Heart right ventricle (tissue), 16 donors: ENCODE data around the gene GALNT4. TPM values are rescaled to one million over a fixed set of nuclear protein-coding genes. Genes with fewer than 3 reads are reported as not detected.

Source experiments
- ATAC-seq, 8 donors: fragments of 200-7000 bp; cut with Tn5 transposase; one replicate each; pipeline ENCODE4 v1.9.1; 2020; ENCODE audit warnings: mild to moderate bottlenecking in 8 of 8, moderate library complexity in 8 of 8, moderate number of reproducible peaks in 1 of 8
- DNase-seq, 2 donors: peaks; one replicate each; pipeline ENCODE4 v3.0.0-alpha.2; 2020
- H3K27ac ChIP-seq, 10 donors: fragments of 200-600 bp; sonication (generic) in 2 of 10; one replicate each; pipeline versions ENCODE4 v1.5.0 to v1.8.0; 2020 to 2022; ENCODE audit warnings: mild to moderate bottlenecking in 3 of 10
- H3K27me3 ChIP-seq, 7 donors: fragments of 200-600 bp; one replicate each; pipeline ENCODE4 v1.8.0; 2021 to 2022; ENCODE audit warnings: mild to moderate bottlenecking in 2 of 7
- H3K36me3 ChIP-seq, 9 donors: fragments of 200-600 bp; sonication (generic) in 1 of 9; one replicate each; pipeline versions ENCODE4 v1.5.0 to v1.8.0; 2020 to 2022; ENCODE audit warnings: mild to moderate bottlenecking in 2 of 9
- H3K4me1 ChIP-seq, 9 donors: fragments of 200-600 bp; sonication (generic) in 1 of 9; one replicate each; pipeline versions ENCODE4 v1.5.0 to v1.8.0; 2020 to 2022; ENCODE audit warnings: mild to moderate bottlenecking in 4 of 9
- H3K4me3 ChIP-seq, 10 donors: fragments of 200-600 bp; sonication (generic) in 2 of 10; one replicate each; pipeline versions ENCODE4 v1.5.0 to v1.8.0; 2020 to 2022; ENCODE audit warnings: mild to moderate bottlenecking in 7 of 10, moderate library complexity in 2 of 10
- H3K9me3 ChIP-seq, 11 donors: fragments of 200-600 bp in 10 of 11; sonication (generic) in 2 of 11; one replicate each; pipeline versions ENCODE4 v1.5.0 to v1.8.0; 2013 to 2022; ENCODE audit warnings: mild to moderate bottlenecking in 2 of 11, control low read depth in 1 of 11, moderate library complexity in 1 of 11
- CTCF ChIP-seq, 9 donors: fragments of 200-600 bp; sonication (generic) in 2 of 9; IDR thresholded peaks; one replicate each; pipeline versions ENCODE4 v1.5.0 to v1.8.0; 2021 to 2022; ENCODE audit warnings: antibody characterized with exemption in 9 of 9, mild to moderate bottlenecking in 5 of 9, moderate library complexity in 1 of 9
- WGBS, 2 donors: extraction: QIAGEN DNeasy Blood & Tissue Kit; methylation state at CpG; one replicate each; pipeline ENCODE4 v1.1.7; 2013; ENCODE audit warnings: inconsistent platforms in 1 of 2; 5-methylcytosine and 5-hydroxymethylcytosine counted together
- intact Hi-C, 10 donors: fragments of 100-400 bp; cut with DNase I; formaldehyde crosslinking; loops; one replicate each; pipeline versions ENCODE4 v1.11.1 to v1.14.2; 2022
- polyA plus RNA-seq, 2 donors: library from polyadenylated mRNA; stranded (reverse); fragments of 200-250 nt; gene quantifications; one replicate each; pipeline ENCODE4 v1.2.3, GENCODE V29; 2013
- total RNA-seq, 10 donors: library from RNA; stranded (reverse); fragmentation: NEBNext Ultra II Directional in 3 of 10; extraction: Animal tissue kit (Norgen Biotek cat#: 25700) in 3 of 10; gene quantifications; one replicate each; pipeline versions ENCODE4 v1.2.1 to v1.2.4, GENCODE V29; 2021 to 2023
- donor health status: Arrhythmogenic right ventricular cardiomyopathy.
- donor health status: ischemic (EF 13 %, LVEDD 7.1; RV severe dilation, severe dysfunction).
- donor health status: healthy with polysubstance abuse.
- donor health status: DM: no; HTN: yes; CAD: no.
- donor health status: DM: no; HTN: no; CAD: no.
- donor health status: ischemic (EF 25% LVEDD 6.9; RV normal size, moderate dysfunction).
- donor health status: ischemic (EF 25% LVEDD 5.7; RV mildly dilated, moderate dysfunction).
- donor health status: healthy.
- donor health status: DM: yes; HTN: yes; CAD: no.
- donor health status: Ischemic cardiomyopathy.
- donor health status: ischemic (EF 35%, LVEDD 5.7; RV mildly dilated, moderate dysfunction).
- donor health status: nonischemic (EF 11% LVEDD 7.7; RV severe dilation, severe dysfunction).
- donor health status: DM: yes; HTN: yes; CAD: no.
- donor health status: PGD.
- donor health status: ischemic (EF 29% LVEDD 5.4; RV normal size, mild dysfunction).
- donor health status: nonischemic (EF 23%, LVEDD 6.1; RV moderate dilation, normal function).

The GALNT4 gene
- total and polyA plus RNA-seq, 12 donors: 1.2 to 3.8 (median 2.1) TPM

DNA sequence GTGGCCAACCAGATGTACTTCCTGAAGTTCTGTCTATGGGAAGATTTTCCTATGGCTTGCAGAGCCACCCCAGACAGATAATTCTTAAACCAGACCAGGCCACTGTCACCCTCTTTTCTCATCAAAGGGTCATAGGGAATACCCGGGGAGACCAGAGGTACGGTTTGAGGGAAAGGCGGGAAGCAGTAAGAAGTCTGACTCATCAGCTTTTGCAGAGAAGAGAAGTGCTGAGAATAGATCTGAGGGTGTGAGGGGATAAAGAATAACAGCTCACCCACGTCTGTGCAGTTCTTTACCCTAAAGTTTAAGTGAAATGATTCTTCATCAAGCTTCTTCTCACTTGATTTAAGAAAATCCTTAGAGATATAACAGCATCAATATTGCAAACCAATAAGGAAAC is 22.5 kb upstream of the GALNT4 start:
- TF ChIP-seq CTCF (IDR thresholded peaks at IDR 0.05): no peak
- no peaks in the 10 kb centered on the region for H3K36me3 ChIP-seq
- intact Hi-C loops: loop anchor here in 7 of 10 donors (10.0 kb wide), 6 partner anchors 158 to 1388 kb away; partner anchors contain the start of gene ATP2B1 (in 2 of the 7)

DNA sequence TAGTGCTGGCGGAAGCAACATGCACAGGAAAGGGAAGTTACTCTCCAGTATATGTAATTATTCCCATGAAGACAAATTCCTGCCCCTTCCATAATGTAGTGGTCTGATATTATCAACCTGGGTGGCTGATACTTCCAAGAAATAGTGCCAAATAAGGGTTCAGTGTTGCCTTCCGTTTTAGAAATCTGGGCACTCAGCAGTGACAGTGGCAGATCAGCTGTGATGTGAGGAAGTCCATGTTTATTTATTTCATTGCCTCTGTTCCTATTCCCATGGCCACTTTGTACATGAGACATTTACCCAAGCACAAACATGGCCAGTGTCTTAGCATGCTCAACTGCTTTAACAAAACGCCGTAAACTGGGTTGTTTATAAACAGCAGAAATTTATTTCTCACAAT is 21.6 kb upstream of the GALNT4 start:
- Histone ChIP-seq H3K9me3 (no peaks in the 10 kb centered on the region), H3K4me1 (peaks cover 0 to 30% (median 21%) of the 10 kb centered on the region in 9 donors), H3K4me3 (no peak overlapping the region), H3K27ac (no peak overlapping the region), H3K36me3 (no peaks in the 10 kb centered on the region), H3K27me3 (no peaks in the 10 kb centered on the region)
- WGBS, 2 donors: 87 to 88% methylated on average over 4 of the region's 4 CpGs
- intact Hi-C loops: loop anchor here in 7 of 10 donors (10.0 kb wide), 6 partner anchors 159 to 1389 kb away; partner anchors contain the start of gene ATP2B1 (in 2 of the 7)
- DNase-seq (no peak), ATAC-seq (no peak)
- no peak for TF ChIP-seq CTCF (IDR thresholded peaks at IDR 0.05)

More for the DNA sequence above, 22.5 kb upstream of the GALNT4 start:
- H3K4me1 ChIP-seq: peaks cover 0 to 30% (median 21%) of the 10 kb centered on the region in 9 donors
- H3K27ac ChIP-seq: no peak overlapping the region
- H3K9me3 ChIP-seq: no peaks in the 10 kb centered on the region
- WGBS, 2 donors: 64 to 79% methylated on average over 4 of the region's 4 CpGs
- ATAC-seq: no peak
- no peaks in the 10 kb centered on the region for H3K27me3 ChIP-seq
- no peak overlapping the region for H3K4me3 ChIP-seq
- no peak for DNase-seq

DNA sequence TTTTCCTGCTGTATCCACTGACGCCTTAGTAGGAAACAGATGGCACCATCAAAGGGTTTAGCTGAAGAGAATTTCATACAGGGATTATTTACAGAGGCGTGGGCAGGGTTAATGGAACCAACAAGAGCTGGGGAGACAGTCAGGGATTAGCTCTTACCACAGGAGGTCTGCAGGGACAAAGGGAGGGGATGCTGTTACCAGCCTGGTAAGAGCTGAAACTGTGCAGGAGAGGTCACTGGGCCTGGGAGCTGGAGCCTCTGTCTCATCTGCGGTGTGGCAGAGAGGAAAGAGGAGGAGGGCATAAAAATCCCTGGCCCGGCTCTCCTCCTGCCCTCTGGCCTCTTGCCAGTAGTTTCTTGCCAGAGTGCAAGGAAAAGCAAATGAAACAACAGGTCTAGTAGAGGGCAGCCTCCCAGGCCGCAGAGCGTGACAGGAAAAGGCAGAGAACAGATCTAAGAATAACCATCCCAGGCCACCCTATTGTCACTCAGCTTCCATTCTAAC is 20.1 kb upstream of the GALNT4 start:
- Histone ChIP-seq H3K36me3 (no peaks in the 10 kb centered on the region), H3K4me1 (peaks cover 0 to 30% (median 21%) of the 10 kb centered on the region in 9 donors), H3K4me3 (no peak overlapping the region), H3K27me3 (no peaks in the 10 kb centered on the region), H3K27ac (peak overlapping the region in 4 of 10 donors; percentile 5 to 66 (median 24)), H3K9me3 (no peaks in the 10 kb centered on the region)
- peak; percentile 62 to 96 (median 87) for ATAC-seq
- no peak for TF ChIP-seq CTCF (IDR thresholded peaks at IDR 0.05)
- WGBS, 2 donors: 28 to 34% methylated on average over 6 of the region's 6 CpGs
- intact Hi-C loops: loop anchor here in 9 of 10 donors (5.0 to 10.0 kb wide), 9 partner anchors 160 to 1390 kb away; partner anchors contain the start of gene ATP2B1 (in 4 of the 9)
- peak; percentile 49 to 64 for DNase-seq

GRCh38 chr12:89544022-89544421 is 19.4 kb upstream of the GALNT4 start:
- no peak for TF ChIP-seq CTCF (IDR thresholded peaks at IDR 0.05)
- Histone ChIP-seq H3K27ac (peak overlapping the region in 1 of 10 donors; percentile 66), H3K4me3 (no peak overlapping the region), H3K27me3 (no peaks in the 10 kb centered on the region), H3K4me1 (peaks cover 0 to 30% (median 21%) of the 10 kb centered on the region in 9 donors), H3K36me3 (no peaks in the 10 kb centered on the region), H3K9me3 (no peaks in the 10 kb centered on the region)
- 78 to 88% methylated on average over 1 of the region's 1 CpG for WGBS, 2 donors
- ATAC-seq (no peak), DNase-seq (no peak)
- intact Hi-C loops: loop anchor here in 9 of 10 donors (5.0 to 10.0 kb wide), 9 partner anchors 161 to 1391 kb away; partner anchors contain the start of gene ATP2B1 (in 4 of the 9)
